Measurements from ENCODE around the gene MBLAC2.

MBLAC2 gene

DNA sequence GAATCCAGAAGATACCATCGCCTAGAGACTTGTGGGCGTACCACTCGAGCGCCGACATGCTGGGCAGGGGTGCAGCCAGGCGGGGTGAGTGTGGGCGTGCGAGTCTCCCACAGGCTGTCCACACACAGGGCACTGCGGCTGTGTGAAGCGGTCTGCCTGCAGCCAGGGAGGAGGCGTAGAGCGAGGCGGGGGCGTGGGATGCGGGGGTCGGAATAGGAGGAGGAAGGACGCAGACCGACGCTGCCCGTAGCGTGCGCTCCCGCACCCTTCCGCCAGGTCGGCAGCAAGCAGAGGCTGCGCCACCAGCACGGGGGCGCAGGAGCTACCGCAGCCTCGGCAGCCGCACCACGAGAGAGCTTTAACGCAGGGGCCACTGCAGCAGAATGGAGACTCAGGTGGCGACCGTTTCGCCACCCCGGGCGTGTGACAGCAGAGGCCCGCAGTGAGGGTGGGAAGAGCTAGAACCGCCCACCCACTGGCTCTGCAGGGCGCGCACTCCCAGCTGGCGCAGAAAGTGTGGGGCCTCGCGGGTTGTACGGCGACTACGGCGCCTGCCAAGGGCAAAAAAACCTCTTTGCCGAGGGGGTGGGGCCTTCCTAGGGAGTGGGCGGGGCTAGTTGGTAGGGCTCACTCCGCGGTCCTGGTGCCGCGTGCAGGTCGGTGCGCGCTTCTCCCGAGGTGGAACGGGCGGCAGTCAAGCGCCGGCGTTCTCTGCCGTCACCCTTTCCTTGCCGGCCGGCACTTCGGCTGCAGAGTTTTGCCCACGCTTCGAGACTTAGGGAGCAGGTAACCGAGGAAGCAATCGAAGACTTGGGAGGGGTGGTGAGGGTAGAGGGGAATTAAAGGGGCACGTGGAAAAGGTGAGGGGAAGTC lies at the start of gene MBLAC2, which contains the start of gene POLR3G:
Gene MBLAC2, minus strand, starts transcription at position 537 of the 873 bp plus-strand sequence. Its CDS starts 479 bp downstream, at position 58.
Gene POLR3G, plus strand, starts transcription at position 630 of the 873 bp plus-strand sequence. CDS start 10,704 bp downstream, outside the sequence.
- peak; percentile 93 to 94 for DNase-seq (ENCODE audit: low read depth in 2 of 2)

- DNase-seq (ENCODE audit: low read depth in 2 of 2) = no peak
Observed at GRCh38 chr5:90519081-90519480, 44.5 kb upstream of the MBLAC2 start.

GRCh38 chr5:90518661-90519060 lies 44.1 kb upstream of the MBLAC2 start:
- DNase-seq (ENCODE audit: low read depth in 2 of 2) = no peak

DNA sequence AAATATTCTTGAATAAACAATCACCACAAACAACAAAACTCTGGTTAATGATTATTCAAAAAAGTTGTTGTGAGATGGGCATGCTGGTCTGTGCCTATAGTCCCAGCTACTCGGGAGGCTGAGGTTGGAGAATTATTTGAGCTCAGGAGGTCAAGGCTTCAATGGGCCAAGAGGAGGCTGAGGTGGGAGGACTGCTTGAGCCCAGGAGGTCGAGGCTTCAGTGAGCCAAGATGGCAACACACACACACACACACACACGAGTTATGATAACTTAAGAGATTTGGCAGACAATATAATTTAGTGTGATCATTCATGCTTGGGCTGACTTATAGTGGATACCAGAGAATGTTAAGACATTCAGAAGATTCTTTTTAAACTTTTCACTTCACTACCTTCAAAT lies 39.9 kb upstream of the MBLAC2 start:
- no peak for DNase-seq (ENCODE audit: low read depth in 2 of 2)

DNA sequence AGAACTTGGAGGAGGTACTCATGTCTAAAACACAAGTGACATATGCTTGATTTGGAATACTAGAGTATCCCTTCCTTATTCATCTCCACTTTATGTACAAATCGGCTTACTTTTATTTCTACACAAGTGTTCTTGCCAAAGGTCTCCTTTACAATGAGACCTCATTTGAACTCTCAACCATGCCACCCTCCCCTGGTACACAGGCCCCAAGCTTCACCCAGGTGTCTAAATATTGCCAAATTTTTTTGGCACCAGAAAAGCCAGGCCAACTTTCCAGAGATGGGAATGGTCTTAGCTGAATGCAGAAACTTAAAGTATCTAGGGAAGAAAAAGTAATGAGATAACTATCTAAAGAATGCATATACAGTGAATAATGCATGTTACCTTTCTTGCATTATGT lies 35.9 kb upstream of the MBLAC2 start:
- DNase-seq (ENCODE audit: low read depth in 2 of 2) = no peak

DNA sequence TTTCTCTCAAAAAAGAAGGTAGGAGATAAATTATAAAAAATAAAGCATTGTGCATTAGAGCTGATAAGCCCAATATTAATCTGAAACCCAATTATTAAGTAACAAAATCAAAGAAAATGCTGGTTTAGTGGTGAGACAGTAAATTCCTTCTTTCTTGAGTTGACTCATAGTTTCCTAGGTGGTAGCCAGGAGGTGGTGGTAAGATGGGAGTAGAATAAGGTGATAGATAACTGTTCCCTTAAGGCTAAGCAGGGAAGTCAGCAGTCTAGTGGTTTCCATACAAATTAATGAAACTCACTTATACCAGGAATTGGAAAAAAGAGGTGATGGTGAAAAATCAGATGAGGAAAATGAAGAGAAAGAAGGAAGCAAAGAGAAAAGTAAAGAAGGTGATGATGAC lies 31.6 kb upstream of the MBLAC2 start:
- DNase-seq (ENCODE audit: low read depth in 2 of 2) = no peak

DNA sequence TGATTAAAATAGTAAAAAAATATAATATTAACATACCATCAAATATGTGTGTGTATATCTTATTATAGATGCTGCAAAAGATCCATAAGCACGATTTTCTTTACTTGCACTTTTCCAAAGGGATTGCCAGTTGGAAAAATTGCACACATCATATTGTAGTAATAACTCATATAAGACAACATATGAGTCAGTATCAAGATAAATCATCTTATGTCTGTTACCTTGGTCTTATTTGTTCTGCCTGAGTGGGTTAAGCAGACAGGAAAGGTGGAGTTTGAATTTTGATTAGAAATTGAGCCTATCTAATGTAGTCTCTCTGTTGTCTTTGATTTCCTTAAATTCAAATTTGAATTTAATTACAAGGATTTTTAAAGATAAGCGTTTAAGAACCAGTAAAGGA lies 30.2 kb upstream of the MBLAC2 start:
- no peak for DNase-seq (ENCODE audit: low read depth in 2 of 2)

DNA sequence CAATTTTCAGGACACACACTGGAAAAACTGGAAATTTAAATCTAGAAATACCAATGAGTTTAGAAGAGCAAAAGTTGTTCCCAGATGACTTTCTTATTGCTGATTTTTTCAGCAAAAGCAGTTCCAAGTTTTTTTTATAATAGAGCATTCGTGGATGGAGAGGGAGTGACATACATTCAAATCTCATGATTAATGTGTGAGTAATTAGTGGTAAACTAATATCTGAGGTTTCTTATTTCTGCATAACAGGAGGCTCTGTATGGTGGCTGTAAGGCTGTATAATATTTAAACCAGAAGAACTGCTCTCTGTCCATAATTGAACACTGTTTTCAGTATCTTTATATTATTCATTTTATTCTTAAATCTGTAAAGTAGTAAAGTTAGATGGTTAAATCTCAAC lies 29.0 kb upstream of the MBLAC2 start:
- DNase-seq (ENCODE audit: low read depth in 2 of 2) = no peak

DNA sequence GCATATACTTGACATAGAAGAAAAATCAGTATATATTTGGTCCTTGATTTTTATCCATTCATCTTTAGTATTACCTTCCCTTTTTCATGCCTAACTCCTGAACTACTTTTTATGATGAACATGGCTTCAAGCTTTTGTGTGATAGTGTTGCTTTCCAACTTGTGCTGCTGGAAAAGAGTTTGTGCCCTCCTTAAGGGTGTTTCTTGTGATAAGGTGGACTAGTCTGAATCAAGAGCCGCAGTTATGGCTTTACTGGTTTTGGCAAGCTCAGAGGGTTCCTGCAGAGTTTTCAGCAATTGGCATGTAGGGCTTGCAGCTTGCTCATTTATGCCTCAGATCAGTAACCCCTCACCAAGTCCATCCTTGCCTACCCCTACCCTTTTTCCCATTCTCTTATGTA lies 20.6 kb upstream of the MBLAC2 start:
- no peak for DNase-seq (ENCODE audit: low read depth in 2 of 2)

- no peak for DNase-seq (ENCODE audit: low read depth in 2 of 2)
Observed at GRCh38 chr5:90494043-90494442, 19.5 kb upstream of the MBLAC2 start.

DNA sequence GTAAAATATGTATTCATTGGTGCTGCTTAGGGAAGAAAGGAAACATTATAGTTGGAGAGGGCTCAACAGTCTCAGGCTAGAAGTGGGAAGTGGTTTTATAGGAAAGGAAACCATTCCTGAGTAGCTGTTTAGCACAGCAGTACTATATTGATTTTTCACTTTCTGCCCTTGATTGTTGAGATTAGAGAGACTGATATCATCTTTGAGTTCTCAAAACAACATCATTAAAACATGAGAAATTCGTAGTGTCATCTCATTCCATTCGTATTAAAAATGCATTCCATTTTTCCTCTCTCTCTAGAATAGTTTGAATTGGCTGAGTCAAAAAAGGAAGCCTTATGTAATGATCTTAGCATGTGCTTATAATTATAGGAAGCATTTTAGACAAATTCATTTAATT lies 14.2 kb upstream of the MBLAC2 start:
- no peak for DNase-seq (ENCODE audit: low read depth in 2 of 2)

GRCh38 chr5:90484540-90484939 lies 10.0 kb upstream of the MBLAC2 start:
- DNase-seq (ENCODE audit: low read depth in 2 of 2) = no peak

GRCh38 chr5:90483206-90483605 lies 8.6 kb upstream of the MBLAC2 start:
- DNase-seq (ENCODE audit: low read depth in 2 of 2) = no peak

DNA sequence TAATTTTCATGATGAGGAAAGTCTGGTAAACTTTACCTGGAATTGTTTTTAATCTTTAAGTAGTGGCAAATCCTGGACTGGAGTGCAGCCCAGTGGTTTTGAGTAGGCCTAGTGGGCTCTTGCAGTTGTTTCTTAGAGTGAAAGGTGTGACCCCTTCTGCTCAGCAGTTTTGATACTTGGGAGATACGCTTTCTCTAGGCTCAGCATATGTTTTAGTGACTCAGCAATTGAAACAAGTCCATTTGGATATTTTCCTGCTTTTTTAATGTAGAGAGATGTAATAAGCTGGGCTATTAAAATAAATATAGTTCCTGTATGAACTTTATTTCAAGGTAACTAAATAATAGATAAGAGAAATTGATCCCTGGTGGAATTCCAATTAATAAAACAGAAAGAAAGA lies 6.1 kb upstream of the MBLAC2 start:
- DNase-seq (ENCODE audit: low read depth in 2 of 2) = no peak

DNA sequence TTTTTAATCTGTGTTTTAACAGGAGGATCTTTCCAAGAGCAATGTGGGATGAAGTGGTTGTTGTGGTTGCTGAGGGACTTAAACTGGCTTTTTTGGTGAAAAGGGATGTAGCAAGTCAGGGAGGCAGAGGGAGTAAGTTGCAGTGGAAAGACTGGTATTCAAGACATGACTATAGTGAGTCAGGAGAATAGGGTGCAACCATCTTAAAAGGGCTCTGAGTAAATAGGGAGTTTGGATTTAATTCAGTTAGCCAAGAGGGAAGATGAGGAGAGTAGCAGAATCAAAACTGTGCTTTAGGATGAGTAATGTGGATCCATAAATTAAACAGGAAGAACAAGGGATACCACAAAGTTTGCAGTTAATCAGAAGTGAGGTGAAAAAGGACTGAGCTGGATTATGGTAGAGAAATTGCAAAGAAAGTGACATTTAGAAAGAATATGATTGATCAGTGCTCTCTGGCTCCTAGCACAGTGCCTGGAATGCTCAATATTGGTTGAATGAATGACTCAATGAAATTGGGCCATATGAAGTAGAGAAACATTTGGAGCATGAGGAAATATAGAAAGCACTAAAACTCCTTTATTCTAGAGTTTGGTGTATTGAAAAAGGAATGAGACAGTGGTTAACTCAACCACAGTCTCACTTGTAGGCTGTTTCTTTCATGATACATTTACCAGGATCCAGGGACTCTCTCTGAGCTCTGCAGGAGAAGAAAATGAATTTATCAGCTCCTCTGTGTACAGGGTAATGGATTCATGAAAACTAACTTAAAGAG lies 5.2 kb upstream of the MBLAC2 start:
- DNase-seq (ENCODE audit: low read depth in 2 of 2) = no peak

DNA sequence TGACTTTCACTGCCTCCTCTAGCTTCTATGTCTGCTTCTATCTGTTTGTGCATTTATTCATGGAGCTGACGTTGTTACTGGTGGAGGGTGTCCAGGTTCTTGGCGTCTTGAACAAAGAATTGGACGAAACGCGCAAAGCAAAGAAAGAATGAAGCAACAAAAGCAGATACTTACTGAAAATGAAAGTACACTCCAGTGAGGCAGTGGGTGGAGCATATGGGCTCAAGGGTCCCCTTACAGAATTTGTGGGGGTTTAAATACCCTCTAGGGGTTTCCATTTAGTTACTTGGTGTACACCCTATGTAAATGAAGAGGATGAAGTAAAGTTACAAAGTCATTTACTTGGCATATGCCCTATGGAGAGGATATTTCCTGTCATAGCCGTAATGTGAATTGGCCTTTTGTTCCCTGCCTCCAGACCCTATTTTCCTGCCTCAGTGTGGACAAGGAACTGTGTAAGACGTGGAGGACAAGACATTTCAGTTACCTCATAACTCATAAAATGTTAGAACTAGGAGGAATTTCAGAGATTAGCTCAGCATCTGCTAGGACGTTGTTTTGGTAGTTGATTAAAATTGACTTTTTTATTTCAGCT lies 3.1 kb upstream of the MBLAC2 start:
- DNase-seq (ENCODE audit: low read depth in 2 of 2) = no peak

DNA sequence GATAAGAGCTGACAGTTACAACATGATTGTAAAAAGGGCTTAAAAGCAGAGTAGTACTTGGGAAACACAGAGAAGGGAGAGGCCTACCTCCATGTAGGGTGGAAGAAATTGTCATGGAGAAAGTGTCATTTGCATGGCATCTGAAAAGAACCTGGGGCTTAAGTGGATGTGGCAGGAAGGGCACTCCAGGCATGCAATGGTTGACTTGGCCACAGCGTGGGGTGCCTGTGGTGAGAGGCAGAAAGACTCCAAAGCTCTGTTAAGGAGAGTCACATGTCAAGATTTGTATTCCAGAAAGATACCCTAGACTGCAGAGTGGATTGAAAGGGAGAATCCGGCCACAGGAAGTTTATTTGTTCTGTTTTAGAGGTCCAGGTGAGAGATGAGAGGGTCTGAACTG lies 2.5 kb upstream of the MBLAC2 start:
- DNase-seq (ENCODE audit: low read depth in 2 of 2) = no peak

GRCh38 chr5:90476391-90476790 lies 1.8 kb upstream of the MBLAC2 start:
- no peak for DNase-seq (ENCODE audit: low read depth in 2 of 2)

DNA sequence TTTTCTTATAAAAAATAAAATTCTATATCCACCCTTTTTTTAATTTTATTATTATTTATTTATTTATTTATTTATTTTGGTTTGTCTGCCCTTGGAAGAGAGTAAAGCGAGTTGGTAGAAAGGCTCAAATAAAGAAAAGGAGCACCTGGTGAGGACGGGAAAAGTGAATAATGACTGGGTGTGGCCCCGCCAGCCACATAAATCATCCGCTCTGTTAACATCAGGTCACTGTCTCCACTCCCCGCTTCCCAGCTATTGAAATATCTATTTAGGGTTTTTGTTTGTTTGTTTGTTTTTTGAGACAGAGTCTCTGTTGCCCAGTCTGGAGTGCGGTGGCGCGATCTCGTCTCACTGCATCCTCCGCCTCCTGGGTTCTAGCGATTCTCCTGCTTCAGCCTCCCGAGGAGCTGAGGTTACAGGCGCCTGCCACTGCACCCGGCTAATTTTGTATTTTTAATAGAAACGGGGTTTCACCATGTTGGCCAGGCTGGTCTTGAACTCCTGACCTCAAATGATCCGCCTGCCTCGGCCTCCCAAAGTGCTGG lies 937 bp upstream of the MBLAC2 start:
- DNase-seq (ENCODE audit: low read depth in 2 of 2) = no peak

GRCh38 chr5:90473396-90474234 lies 956 bp downstream of the MBLAC2 start:
- DNase-seq (ENCODE audit: low read depth in 2 of 2) = peak; percentile 12 to 37

- DNase-seq (ENCODE audit: low read depth in 2 of 2) = no peak
Observed at GRCh38 chr5:90472783-90473395, 1.7 kb downstream of the MBLAC2 start.

Data from stimulated activated CD4-positive, alpha-beta T cell treated with anti-CD3 and anti-CD28 coated beads, Interleukin-4, amount 100 ng/mL, for 48 hours (primary cell).